ENCODE data around the gene RASA3.
"Not testable (repeated sequence)": the region's sequence is repeated elsewhere in the genome, so short reads cannot be mapped to it uniquely, and the experiment has no call there.

Gene RASA3, protein sequence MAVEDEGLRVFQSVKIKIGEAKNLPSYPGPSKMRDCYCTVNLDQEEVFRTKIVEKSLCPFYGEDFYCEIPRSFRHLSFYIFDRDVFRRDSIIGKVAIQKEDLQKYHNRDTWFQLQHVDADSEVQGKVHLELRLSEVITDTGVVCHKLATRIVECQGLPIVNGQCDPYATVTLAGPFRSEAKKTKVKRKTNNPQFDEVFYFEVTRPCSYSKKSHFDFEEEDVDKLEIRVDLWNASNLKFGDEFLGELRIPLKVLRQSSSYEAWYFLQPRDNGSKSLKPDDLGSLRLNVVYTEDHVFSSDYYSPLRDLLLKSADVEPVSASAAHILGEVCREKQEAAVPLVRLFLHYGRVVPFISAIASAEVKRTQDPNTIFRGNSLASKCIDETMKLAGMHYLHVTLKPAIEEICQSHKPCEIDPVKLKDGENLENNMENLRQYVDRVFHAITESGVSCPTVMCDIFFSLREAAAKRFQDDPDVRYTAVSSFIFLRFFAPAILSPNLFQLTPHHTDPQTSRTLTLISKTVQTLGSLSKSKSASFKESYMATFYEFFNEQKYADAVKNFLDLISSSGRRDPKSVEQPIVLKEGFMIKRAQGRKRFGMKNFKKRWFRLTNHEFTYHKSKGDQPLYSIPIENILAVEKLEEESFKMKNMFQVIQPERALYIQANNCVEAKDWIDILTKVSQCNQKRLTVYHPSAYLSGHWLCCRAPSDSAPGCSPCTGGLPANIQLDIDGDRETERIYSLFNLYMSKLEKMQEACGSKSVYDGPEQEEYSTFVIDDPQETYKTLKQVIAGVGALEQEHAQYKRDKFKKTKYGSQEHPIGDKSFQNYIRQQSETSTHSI

DNA sequence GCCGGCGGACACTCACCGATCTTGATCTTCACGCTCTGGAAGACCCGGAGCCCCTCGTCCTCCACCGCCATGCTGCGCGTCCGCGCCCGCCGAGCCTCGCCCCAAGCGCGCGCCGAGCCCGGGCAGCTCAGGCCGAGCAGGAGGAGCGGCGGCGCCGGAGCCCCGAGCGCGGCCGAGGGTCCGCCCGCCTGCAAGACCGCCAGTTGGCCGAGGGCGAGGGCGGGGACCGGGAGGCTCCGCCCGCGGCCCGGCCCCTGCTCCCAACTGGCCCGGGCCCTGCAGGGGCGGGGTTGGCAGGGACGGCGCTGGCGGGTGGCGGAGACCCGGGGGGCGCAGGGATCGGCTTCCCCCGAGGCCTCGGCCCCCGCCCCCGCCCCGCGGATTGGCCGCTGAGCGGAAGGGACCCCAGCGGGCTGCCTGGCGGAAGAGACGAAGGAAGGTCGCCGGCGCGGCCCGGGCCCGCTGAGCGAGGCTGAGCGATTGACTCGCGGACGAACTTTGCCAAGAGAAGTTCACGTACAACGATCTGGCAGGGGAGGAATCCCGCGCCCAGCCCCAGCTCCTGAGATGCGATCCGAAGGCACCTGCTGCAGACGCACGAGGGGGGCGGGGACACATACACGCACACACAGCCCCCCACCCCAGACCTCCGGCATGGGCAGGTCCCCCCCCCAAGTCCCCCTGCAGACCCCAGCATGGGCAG, at the start of gene RASA3:
TSS of gene RASA3 (minus strand) at position 205 of the 703 bp plus-strand sequence. CDS start at position 71, 134 bp downstream.
- no peak for DNase-seq (ENCODE audit: low read depth)

DNA sequence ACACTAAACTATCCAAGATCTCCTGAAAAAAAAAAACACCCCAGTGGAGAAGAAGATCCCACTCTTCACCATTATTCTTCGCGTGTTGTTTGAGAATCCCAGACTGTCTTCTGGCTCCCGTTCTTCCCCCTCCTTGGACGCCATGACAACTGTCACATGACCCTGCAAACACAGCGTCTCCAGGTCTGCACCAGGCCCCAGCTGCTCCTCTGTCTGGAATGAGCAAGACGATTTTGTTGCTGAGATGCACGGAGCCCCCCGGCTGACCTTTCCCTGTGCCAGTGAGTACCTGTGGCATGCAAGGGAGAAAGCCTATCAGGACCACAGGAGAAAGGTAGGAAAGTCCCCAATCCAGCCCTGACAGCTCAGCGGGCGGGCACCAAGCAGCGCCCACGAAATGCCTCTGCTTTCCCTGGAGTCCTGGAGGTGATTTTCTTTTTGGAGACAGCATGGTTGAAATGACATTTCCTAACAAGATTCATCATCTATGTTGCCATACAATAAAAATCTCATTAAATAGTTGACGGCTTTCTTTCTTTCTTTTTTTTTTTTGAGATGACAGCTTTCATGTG, 46.8 kb upstream of the RASA3 start, which contains the start of gene CFAP97D2:
TSS of gene CFAP97D2 (plus strand) at position 171 of the 572 bp plus-strand sequence. CDS start at position 245, 74 bp downstream.
- DNase-seq (ENCODE audit: low read depth), result no peak

DNA sequence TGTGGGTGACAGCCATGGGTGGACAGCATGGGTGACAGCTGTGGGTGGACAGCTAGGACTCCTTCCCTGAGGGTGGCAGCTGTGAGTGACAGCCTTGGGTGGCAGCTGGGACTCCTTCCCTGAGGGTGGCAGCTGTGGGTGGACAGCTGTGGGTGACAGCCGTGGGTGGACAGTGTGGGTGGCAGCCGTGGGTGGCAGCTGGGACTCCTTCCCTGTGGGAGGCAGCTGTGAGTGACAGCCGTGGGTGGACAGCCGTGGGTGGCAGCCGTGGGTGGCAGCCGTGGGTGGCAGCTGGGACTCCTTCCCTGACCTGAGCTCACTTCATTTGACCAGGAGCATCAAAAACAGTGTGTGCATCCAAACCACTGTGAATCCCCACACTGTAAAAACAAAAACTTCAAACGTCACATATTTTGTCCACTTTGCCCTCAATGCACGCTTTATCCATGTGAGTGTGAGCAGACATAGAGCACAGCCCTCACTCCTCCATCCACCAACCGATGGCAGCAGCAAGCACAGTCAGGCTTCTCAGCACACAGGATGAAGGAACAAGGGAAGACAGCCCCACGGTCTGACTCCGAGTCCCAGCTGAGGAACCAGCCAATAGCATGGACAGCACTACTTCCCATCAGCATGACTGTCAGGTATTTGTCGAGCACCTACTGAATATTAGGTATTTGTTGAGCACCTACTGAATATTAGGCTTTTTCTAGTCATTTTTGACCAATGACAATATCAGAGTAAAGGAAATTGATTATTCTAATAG, 45.0 kb upstream of the RASA3 start:
- DNase-seq (ENCODE audit: low read depth), result no peak

DNA sequence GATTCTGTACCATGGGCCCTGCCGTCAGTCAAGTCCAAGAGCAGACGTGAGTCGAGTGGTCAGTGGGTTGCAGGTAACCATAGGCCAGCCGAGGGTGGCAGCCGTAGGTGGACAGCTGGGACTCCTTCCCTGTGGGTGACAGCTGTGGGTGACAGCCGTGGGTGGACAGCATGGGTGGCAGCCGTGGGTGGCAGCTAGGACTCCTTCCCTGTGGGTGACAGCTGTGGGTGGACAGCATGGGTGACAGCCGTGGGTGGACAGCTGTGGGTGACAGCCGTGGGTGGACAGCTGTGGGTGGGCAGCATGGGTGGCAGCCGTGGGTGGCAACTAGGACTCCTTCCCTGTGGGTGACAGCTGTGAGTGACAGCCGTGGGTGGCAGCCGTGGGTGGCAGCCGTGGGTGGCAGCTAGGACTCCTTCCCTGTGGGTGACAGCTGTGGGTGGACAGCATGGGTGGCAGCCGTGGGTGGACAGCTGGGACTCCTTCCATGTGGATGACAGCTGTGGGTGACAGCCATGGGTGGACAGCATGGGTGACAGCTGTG, 44.0 kb upstream of the RASA3 start:
- not testable (repeated sequence) for DNase-seq (ENCODE audit: low read depth)

DNA sequence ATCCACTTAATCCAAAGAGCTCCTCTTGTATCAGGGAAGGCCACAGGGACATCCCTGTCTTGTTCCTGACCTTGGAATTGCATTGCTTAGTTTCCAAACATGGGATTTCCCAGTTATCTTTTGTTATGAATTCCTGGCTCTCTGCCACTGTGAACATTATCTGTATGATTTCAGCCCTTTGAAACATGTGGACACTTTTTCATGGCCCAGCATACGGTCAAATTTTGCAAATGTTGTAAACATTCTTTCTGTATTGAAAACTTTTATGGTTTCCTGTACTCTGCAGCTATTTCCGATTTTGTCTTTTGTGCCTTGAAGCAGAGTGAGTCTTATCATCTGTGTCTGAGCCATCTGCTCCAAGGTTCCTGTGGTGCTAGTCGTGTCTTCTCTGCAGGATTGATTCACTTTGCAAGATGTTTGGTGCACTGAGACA, 42.1 kb upstream of the RASA3 start:
- DNase-seq (ENCODE audit: low read depth), result no peak

DNA sequence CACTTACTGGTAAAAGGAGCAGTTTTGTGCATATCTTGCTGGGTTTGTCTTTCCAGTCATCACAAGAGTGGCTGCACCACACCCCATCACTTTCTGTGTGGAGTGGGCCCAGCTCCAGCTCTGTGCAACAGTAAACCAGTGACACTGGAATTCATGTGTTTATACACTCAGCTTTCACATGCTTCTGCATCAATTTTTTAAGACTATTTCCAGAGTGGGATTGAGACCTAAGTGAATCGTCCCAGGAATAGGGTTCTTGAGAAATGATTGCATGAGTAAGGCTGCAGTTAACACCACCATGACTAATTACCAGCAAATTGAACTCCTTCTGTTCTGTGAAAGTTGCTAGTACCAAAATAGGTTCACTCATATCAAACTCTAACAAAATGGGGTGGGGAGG, 41.3 kb upstream of the RASA3 start:
- DNase-seq (ENCODE audit: low read depth), result no peak

DNA sequence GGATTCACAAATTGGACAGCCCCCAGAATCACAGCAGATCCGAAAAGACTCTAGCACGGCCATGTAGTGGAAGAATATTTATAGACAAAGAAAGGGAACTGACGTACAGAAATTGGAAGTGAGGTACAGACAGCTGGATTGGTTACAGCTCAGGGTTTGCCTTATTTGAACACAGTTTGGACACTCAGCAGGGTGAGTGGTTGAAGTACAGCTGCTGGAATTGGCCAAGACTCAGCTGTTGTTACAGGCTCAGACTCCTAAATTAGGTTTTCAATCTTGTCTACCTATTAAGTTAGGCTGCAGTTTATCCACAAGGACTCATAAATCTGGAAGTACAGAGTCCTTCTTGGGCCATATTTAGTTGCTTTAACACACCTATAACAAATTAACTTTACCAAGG, 40.8 kb upstream of the RASA3 start:
- no peak for DNase-seq (ENCODE audit: low read depth)

DNA sequence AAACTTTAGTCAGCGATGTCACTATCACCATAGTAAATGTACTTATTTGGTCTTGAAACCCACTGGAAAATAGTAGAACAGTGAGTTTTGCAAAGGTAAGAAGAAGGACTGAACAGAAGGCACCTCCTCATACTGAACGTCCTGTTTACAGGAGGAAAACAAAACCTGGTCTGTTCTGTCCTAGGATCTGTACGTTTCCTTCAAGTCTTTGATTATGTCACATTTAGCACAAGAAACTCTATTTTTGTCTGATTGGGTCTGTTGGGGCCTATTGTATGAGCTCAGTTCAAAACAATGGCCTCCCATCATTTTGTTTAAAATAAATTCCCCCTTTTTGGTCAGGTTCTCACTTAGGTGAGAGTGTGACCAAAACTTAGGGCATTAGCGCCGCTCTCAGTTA, 35.5 kb upstream of the RASA3 start:
- DNase-seq (ENCODE audit: low read depth), result no peak

DNA sequence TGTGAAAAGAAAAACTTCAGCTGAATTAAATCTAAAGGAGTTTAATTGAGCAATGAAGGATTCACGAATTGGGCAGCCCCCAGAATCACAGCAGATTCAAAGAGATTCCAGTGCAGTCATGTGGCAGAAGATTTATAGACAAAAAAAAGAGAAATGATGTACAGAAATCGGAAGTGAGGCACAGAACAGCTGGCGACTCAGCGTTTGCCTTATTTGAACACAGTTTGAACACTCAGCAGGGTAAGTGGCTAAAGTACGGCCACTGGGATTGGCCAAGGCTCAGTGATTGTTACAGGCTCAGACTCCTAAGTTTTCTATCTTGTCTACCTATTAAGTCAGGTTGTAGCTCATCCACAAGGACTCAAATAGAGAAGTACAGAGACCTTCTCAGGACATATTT, 35.0 kb upstream of the RASA3 start:
- DNase-seq (ENCODE audit: low read depth), result no peak

DNA sequence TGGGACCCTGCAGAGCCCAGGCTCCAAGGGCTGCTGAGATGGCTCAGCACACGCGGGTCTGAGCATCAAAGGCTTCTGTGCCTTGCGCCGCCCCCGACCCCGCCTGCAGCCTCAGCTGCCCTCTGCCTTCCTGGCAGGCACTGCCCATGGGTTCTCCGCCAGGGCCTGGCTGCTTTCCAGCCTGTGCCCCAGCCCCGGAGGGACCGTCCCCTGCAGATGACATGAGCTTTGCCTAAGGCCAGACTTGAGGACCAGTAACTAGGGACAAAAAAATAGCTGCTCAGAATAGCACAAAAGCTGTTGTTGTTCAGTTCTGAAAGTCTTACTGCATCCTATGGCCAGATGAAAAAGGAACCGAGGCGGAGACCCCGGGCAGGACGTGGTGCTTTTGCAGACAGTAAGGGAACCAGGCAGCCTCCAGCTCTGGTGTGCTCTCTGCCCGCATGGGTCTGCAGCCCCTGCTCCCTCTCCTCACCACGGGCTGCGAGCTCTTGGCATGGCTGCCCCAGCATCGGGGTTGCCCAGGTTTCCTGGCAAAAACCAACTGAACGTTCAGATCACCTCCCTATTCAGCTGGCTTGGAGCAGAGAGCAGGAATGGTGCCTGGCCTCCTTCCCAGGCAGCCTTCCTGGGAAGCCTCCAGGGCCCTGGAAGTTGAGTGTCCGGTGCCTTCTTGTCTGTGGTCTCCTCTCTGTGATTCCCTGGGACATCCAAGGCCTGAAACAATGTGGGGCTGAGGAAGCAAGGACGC, 34.1 kb upstream of the RASA3 start:
- no peak for DNase-seq (ENCODE audit: low read depth)

DNA sequence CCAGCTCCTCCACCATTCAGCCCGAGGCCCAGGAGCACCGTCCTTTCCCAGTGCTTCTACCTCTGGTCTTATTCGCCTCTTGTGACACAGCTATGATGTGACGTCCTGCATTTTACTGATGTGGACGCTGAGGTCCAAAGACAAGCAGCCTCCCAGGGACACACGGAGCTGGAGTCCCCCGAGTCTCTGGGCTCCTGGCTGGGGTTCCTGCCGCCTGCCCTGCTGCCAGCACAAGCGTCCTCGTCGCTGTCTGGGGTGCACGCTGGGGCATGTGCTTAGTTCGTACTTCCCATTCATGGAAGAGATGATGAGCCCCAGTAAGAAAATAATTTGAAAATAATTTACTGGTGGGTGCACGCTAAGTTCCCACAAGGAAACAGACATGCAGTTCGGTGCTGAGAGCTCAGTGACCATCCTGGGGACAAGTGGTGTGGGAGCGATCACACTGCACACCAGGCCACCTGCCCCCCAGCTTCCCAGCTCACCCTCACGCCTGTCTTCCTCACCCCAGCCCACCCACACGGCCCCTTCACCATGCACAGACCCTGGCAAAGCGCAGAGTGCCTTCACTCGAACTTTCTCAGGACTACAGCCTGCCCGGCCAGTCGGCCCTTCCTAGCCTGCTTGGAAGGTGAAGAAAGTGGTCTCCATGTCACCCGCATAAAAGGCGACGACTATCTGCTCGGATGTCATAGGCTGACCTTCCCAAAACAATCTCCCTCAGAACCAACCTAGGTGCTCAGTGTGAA, 32.4 kb upstream of the RASA3 start:
- DNase-seq (ENCODE audit: low read depth), result no peak

DNA sequence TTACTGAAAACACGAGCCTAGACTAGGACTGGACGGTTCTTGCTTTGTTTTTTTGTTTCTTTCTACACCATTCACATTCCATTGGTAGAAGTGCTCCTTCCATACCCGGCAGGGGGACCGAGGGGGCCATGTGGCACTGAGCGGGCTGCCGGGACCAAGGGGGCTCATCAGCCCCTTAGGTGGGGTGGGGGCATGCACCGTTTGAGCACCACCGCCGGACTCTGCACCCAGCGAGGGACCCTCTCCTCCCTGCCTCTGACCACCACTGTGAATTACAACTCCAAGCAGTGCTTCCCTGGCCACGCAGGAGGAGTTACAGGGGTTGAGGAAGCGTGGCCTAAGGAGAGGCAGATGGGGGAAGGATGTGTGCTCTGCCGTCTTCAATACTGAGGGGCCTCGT, 31.6 kb upstream of the RASA3 start:
- DNase-seq (ENCODE audit: low read depth), result no peak

DNA sequence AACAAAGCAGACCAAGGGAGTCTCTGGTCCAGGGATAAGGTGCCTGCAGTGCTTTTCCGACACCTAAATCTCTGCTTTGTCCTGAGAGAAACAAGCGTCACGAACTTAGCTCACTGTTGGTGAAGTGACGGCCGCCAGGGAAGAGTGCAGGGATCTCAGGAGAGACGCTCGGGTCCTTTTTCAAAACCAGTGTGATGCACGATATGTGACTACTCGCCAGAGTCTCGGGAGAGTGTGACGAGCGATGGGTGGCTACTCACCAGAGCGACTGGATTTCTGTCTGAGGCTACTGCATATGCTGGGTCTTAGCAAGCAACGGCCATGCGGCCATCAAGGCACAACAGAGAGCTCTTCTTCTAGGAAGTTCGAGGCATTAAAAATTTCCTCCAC, 30.1 kb upstream of the RASA3 start:
- DNase-seq (ENCODE audit: low read depth), result no peak

DNA sequence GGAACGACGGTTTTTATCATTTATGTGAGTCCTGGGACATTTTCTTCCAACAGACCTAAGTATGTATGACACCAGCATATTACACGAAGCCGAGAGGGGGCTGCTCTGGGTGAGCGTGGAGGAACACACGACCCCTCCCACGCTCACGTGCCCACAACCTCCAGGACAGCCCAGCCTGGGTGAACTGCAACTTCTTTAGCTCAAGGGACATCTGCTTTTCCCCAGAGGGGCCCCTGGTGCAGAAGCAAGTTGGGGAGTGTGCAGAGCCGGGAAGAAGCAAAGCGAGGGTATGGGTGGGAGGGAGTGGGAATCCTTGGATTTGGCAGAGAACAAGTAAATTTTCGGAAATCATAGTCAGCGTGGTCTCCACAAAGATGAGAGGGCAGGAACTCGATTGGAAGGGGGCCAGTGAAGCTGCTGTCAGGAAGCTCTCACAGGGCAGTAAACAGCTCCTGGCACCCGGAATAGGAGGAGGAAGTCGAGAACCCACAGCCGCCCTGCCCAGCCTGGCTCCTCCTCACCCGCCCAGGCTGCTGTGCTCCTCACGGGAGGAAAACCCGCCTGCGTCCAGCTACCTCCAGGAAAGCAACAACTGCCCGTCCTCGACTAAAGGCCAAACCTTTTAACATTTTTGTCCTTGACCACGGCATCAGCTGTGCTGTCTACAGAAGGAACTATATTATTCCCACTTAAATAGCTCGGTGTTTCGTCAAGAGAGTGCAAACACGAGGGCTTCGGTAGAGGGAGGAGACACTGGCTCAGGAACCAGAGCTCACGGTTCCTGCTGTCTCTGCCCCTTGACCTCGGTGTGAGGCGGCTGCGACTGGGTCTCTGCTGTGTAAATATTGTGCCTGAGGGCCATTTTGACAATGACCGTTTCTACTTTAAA, 29.5 kb upstream of the RASA3 start:
- DNase-seq (ENCODE audit: low read depth), result no peak

DNA sequence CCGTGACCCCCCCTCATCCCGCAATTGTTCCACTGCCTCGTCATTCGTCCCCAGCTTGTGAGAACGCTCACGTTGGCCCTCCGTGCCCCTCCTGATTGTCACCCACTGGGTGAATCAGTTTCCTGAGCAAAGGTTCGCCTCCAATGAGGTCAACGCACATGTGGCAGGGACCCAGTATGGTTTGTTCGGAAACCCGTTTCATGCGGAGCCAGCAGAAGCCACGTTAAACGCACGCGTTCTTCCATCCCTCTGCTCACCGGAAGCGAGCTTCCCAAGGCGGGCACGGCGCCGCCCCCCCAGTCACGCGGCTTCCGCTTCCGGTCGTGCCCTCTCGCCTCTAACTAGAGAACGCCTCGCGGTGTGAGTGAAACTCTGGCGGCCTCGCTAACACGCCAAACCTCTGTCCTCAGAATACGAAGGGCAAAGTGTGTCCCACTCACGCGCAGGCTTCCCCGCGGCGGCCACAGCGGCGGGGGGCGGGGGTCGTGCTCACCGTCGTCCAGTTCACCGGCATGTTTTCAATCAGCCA, 28.7 kb upstream of the RASA3 start:
- no peak for DNase-seq (ENCODE audit: low read depth)

DNA sequence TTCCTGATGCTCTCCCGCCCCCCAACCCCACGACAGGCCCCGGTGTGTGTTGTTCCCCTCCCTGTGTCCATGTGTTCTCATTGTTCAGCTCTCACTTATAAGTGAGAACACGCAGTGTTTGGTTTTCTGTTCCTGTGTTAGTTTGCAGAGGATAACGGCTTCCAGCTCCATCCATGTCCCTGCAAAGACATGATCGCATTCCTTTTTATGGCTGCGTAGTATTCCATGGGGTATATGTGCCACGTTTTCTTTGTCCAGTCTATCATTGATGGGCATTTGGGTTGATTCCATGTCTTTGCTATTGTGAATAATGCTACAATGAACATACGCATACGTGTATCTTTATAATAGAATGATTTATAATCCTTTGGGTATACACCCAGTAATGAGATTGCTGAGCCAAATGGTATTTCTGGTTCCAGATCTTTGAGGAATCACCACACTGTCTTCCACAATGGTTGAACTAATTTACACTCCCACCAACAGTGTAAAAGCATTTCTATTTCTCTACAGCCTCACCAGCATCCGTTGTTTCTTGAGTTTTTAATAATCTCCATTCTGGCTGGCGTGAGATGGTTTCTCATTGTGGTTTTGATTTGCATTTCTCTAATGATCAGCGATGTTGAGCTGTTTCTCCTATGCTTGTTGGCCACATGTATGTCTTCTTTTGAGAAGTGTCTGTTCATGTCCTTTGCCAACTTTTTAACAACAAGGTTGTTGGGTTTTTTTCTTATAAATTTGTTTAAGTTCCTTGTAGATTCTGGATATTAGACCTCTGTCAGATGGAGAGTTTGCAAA, 26.6 kb upstream of the RASA3 start:
- DNase-seq (ENCODE audit: low read depth), result not testable (repeated sequence)

DNA sequence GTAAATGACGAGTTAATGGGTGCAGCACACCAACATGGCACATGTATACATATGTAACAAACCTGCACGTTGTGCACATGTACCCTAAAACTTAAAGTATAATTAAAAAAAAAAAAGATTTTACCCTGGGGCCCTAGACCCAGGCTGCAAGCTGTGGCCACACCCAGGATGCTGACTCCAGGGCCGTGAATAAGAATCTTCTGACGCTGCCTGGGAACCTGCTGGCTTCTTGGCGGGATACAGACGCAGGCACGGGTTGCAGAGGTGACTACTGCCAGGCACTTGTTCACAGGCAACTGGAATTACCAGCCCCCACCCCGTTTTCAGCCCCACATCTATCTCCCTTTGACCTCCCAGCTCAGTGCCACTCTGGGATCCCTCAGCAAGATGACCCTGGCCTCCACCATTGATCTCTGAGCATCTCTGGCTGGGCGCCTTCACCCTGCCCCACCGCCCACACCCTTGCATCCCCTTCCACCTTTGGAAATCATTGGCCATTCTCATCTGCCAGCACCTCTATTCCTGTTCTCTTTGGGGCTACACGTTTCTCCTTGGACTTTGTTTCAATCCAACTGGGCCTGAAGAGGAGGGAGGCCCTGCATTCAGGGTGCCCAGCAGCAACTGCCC, 25.6 kb upstream of the RASA3 start:
- DNase-seq (ENCODE audit: low read depth), result no peak

Measured in non-pigmented ciliary epithelial cell (primary cell).